ENCODE data around the gene TTLL11.
A peak's percentile ranks its signal among the peaks of the same experiment; 100 is the strongest.

TTLL11 gene

GRCh38 chr9:122092611-122093506 is at the start of gene TTLL11:
Gene TTLL11, minus strand, starts transcription at chr9:122093308. Its CDS starts 160 bp downstream, at chr9:122093148.
- peak; percentile 90 for DNase-seq

- DNase-seq: no peak
Measured at GRCh38 chr9:122141671-122142070, 48.6 kb upstream of the TTLL11 start.

GRCh38 chr9:122140368-122141193 is 47.5 kb upstream of the TTLL11 start:
- DNase-seq: no peak

- DNase-seq: no peak
Measured at GRCh38 chr9:122138560-122139268, 45.6 kb upstream of the TTLL11 start.

- no peak for DNase-seq
Measured at GRCh38 chr9:122135529-122135859, 42.4 kb upstream of the TTLL11 start.

GRCh38 chr9:122134822-122135528 is 41.9 kb upstream of the TTLL11 start:
- DNase-seq: no peak

- DNase-seq: no peak
Measured at GRCh38 chr9:122133984-122134535, 41.0 kb upstream of the TTLL11 start.

- DNase-seq: no peak
Measured at GRCh38 chr9:122133263-122133983, 40.3 kb upstream of the TTLL11 start.

GRCh38 chr9:122132539-122132938 is 39.4 kb upstream of the TTLL11 start:
- no peak for DNase-seq

- DNase-seq: no peak
Measured at GRCh38 chr9:122131401-122132001, 38.4 kb upstream of the TTLL11 start.

- DNase-seq: no peak
Measured at GRCh38 chr9:122130837-122131236, 37.7 kb upstream of the TTLL11 start.

GRCh38 chr9:122129969-122130368 is 36.9 kb upstream of the TTLL11 start:
- DNase-seq: no peak

- no peak for DNase-seq
Measured at GRCh38 chr9:122128969-122129343, 35.8 kb upstream of the TTLL11 start.

GRCh38 chr9:122128007-122128968 is 35.2 kb upstream of the TTLL11 start:
- no peak for DNase-seq

GRCh38 chr9:122127396-122127798 is 34.3 kb upstream of the TTLL11 start:
- no peak for DNase-seq

- DNase-seq: peak; percentile 4
Measured at GRCh38 chr9:122126331-122127261, 33.5 kb upstream of the TTLL11 start.

GRCh38 chr9:122125509-122126330 is 32.6 kb upstream of the TTLL11 start:
- DNase-seq: no peak

GRCh38 chr9:122125158-122125508 is 32.0 kb upstream of the TTLL11 start:
- peak; percentile 72 for DNase-seq
